ENCODE measurements around the gene DNAH17.

DNA sequence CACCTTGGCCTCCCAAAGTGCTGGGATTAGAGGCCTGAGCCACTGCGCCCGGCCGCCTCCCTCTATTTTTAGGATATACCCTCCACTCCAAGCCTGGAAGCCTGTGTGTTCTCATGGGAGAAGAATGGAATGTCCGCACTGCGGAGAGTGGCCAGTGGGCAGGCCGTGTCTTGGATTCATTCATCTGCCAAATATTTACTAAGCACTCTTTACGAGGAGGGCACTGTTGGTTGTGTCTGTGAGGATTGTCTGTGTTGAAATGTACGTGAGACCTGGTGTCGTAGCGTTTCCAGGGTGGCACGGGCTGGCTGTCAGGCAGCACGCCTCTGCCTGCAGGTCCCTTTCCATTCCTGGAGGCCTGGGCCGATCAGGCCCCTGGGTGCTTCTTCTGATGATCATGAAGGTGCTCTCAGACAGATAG is 179.5 kb downstream of the DNAH17 start:
- TF ChIP-seq, protein P1, sequence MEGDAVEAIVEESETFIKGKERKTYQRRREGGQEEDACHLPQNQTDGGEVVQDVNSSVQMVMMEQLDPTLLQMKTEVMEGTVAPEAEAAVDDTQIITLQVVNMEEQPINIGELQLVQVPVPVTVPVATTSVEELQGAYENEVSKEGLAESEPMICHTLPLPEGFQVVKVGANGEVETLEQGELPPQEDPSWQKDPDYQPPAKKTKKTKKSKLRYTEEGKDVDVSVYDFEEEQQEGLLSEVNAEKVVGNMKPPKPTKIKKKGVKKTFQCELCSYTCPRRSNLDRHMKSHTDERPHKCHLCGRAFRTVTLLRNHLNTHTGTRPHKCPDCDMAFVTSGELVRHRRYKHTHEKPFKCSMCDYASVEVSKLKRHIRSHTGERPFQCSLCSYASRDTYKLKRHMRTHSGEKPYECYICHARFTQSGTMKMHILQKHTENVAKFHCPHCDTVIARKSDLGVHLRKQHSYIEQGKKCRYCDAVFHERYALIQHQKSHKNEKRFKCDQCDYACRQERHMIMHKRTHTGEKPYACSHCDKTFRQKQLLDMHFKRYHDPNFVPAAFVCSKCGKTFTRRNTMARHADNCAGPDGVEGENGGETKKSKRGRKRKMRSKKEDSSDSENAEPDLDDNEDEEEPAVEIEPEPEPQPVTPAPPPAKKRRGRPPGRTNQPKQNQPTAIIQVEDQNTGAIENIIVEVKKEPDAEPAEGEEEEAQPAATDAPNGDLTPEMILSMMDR (IDR thresholded peaks at IDR 0.05) = no peak
- no peak for TF ChIP-seq POLR2A (IDR thresholded peaks at IDR 0.05)

All from lower leg skin (tissue), 3 donors.